SH-SY5Y (cell line): ENCODE data around the gene RFC5.

Experiments used
- GATA2 ChIP-seq: IDR thresholded peaks from 2 replicates; pipeline ENCODE4 v1.6.1; 2011; ENCODE audit warnings: mild to moderate bottlenecking, low read depth, low read length
- GATA3 ChIP-seq: IDR thresholded peaks from 2 replicates; pipeline ENCODE4 v1.6.1; 2011; ENCODE audit warnings: low read depth, mild to moderate bottlenecking, low read length, moderate library complexity

DNA sequence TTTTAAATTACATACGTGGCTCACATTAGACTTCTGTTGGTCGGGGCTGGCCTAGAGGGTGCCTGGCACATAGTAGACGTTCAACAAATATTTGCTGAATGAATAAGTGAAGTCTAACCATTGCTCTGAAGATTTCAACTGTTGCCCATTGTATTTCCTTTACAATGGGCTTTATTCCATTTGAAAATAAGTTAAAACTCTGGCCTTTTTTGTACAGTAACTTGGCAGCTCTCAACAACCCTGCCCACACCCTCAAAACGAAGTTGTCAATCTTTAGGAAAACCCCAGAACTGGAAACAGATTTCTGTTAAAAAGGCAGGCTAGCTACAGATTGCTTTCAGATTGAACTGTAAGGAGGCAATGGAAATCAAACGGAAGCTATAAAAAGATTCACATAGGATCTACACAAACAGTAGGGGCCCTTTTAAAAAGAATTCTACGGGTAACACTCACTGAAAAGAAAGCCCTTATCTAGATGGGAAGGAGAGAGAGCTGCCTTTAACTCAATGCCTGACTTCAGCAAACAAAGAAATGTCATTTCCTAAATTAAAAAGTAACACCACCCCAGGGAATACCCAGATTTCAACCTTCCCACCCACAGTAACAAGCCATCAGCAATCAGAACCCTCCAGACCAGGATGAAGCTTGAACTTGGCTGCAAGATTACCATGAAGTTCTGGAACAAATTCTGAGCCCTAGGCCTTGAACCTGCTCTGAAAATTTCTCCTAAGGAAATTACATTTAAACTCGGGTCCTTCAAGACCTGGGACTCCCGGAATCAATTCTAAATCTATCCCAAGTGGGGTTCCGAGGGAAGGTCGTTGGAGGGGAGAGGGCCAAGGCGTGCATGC lies 43.1 kb downstream of the RFC5 start:
- no peak for TF ChIP-seq GATA2
- TF ChIP-seq GATA3: no peak
